ENCODE data around the gene EXOC4. TPM values are rescaled to one million over a fixed set of nuclear protein-coding genes. Genes with fewer than 3 reads are reported as not detected.

EXOC4 gene
- total RNA-seq, 4 donors from 2014 or later: 59.2 to 88.7 (median 71.6) TPM

DNA sequence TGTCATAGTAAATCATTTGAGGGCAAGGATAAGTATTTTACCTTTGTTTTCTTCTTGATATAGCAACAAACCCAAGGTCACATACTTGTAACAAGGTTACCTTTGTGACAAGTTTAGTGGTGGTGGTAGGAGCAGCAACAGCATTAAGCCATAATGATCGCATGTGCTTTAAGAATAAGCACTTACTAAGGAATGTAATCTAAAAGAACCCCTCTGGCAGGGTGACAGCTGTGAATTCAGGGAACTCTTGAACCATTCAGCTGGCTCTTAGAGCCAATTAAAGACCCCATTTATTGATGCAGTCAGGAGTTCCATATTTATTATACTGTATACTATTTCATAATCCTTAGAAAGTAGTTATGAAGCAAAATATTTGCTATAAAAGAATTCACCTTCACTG is 370.8 kb downstream of the EXOC4 start:
- DNase-seq (ENCODE audit: low spot score) (no peak), ATAC-seq (ENCODE audit: low FRiP score) (no peak)
- TF ChIP-seq, protein P1, sequence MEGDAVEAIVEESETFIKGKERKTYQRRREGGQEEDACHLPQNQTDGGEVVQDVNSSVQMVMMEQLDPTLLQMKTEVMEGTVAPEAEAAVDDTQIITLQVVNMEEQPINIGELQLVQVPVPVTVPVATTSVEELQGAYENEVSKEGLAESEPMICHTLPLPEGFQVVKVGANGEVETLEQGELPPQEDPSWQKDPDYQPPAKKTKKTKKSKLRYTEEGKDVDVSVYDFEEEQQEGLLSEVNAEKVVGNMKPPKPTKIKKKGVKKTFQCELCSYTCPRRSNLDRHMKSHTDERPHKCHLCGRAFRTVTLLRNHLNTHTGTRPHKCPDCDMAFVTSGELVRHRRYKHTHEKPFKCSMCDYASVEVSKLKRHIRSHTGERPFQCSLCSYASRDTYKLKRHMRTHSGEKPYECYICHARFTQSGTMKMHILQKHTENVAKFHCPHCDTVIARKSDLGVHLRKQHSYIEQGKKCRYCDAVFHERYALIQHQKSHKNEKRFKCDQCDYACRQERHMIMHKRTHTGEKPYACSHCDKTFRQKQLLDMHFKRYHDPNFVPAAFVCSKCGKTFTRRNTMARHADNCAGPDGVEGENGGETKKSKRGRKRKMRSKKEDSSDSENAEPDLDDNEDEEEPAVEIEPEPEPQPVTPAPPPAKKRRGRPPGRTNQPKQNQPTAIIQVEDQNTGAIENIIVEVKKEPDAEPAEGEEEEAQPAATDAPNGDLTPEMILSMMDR (IDR thresholded peaks at IDR 0.05): no peak

- ATAC-seq (ENCODE audit: low FRiP score) (no peak), DNase-seq (ENCODE audit: low spot score) (no peak)
- TF ChIP-seq, protein P1 (IDR thresholded peaks at IDR 0.05): no peak
These were observed 372.2 kb downstream of the EXOC4 start for GRCh38 chr7:133625046-133625445.

- ATAC-seq (ENCODE audit: low FRiP score) (no peak), DNase-seq (ENCODE audit: low spot score) (no peak)
- TF ChIP-seq, protein P1 (IDR thresholded peaks at IDR 0.05): no peak
These were observed 376.8 kb downstream of the EXOC4 start for GRCh38 chr7:133629701-133630100.

DNA sequence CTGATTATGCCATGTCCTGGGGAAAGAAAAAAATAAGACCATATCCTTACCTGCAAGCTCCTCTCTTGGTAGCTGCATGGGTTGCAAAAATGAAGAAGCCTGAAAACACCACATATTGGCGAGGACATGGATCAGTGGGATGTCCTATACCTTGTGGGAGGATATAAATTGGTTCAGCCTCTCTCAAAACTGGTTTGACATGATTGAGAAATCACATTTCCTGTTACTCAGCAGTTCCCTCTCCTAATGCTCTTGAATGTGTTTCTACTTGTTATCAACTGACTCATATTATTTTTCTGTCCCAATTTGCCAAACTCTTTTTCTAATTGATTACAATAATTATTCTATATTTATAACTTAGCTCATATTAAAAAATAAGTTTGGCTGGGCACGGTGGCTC is 380.2 kb downstream of the EXOC4 start:
- TF ChIP-seq, protein P1 (IDR thresholded peaks at IDR 0.05): no peak
- ATAC-seq (ENCODE audit: low FRiP score) (no peak), DNase-seq (ENCODE audit: low spot score) (no peak)

GRCh38 chr7:133635541-133635940 is 382.7 kb downstream of the EXOC4 start:
- TF ChIP-seq, protein P1 (IDR thresholded peaks at IDR 0.05): no peak
- ATAC-seq (ENCODE audit: low FRiP score) (no peak), DNase-seq (ENCODE audit: low spot score) (no peak)

DNA sequence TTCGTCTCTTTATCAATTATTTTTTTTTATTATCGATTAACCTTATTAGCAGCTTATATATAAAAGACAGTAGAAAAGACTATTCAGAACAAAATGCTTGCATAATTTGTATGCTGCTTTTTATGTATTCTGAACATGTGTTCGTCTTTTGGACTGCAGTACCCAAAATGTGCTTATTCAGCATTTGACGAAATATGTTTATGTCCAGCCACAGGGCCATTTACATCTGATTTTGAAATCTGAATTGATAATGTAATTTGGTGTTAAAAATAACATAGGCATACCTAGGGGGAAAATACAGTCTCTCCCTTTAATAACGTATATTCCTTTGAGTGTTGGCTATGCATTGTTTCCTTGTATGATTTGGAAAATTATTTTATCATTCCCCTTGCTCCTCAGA is 386.0 kb downstream of the EXOC4 start:
- DNase-seq (ENCODE audit: low spot score) (no peak), ATAC-seq (ENCODE audit: low FRiP score) (no peak)
- TF ChIP-seq, protein P1 (IDR thresholded peaks at IDR 0.05): no peak

- TF ChIP-seq, protein P1 (IDR thresholded peaks at IDR 0.05): no peak
- ATAC-seq (ENCODE audit: low FRiP score) (no peak), DNase-seq (ENCODE audit: low spot score) (no peak)
These were observed 388.6 kb downstream of the EXOC4 start for GRCh38 chr7:133641436-133641835.

Data from omental fat pad (tissue), 4 donors.